Cardiac atrium fibroblast (primary cell): ENCODE data around the gene SIGLEC12. TPM values are rescaled to one million over a fixed set of nuclear protein-coding genes. Genes with fewer than 3 reads are reported as not detected.

ENCODE experiments used
- total RNA-seq: library from RNA; depleted of rRNA; stranded (reverse); fragments of >200 nt; gene quantifications from 2 replicates; pipeline ENCODE4 v1.2.3, GENCODE V29; 2015

SIGLEC12 gene
- total RNA-seq, result not detected in 2 replicates

GRCh38 chr19:51501594-51502263, at the start of gene SIGLEC12:
TSS of gene SIGLEC12 (minus strand) at chr19:51501800. CDS start at chr19:51501733, 67 bp downstream.

DNA sequence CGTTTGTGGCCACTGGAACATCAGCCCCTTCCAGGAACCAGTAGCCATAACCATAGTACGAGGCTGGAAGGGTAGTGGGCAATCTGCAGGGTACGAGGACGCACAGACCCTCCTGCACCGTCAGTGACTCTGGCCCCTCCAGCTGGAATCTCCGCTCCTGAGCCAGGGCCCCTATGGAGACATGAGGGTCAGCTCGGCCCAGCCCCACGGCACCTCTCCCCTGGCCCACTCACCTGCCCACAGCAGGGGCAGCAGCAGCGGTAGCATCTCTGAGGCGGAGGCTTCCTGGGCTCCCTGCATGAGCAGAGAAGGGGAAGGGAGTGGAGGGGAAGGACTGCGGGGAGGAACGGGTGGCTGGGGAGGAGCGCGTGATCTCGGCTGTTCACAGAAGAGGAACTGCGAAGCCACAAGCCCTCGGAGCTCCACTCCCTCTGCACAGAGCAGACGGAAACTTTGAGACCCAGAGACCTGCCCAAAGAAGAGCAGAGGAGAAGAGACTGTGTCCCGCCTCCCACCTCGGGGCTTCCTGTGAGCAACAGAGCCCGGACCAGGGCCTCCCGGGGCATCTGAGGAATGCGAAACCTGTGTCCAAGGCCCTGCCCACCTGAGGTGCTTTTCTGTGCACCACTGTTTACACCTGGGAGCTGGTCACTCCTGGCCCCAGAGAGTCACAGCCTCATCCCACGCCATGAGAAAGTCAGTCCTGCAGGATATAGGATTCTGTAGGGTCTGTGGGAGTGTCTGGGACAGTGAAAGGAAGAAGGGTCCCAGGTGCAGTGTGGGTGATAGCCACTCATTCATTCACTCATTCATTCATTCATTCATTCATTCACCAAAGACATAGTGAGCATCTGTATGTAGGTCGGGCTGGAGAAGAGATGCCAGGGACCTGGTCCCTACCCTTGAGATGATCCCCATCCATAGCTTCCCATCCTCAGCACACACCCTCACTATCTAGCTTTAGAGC, 30.0 kb upstream of the SIGLEC12 start, which contains the start of gene SIGLEC6:
Gene SIGLEC6, minus strand, starts transcription at position 322 of the 967 bp plus-strand sequence. Its CDS starts 22 bp downstream, at position 300.

DNA sequence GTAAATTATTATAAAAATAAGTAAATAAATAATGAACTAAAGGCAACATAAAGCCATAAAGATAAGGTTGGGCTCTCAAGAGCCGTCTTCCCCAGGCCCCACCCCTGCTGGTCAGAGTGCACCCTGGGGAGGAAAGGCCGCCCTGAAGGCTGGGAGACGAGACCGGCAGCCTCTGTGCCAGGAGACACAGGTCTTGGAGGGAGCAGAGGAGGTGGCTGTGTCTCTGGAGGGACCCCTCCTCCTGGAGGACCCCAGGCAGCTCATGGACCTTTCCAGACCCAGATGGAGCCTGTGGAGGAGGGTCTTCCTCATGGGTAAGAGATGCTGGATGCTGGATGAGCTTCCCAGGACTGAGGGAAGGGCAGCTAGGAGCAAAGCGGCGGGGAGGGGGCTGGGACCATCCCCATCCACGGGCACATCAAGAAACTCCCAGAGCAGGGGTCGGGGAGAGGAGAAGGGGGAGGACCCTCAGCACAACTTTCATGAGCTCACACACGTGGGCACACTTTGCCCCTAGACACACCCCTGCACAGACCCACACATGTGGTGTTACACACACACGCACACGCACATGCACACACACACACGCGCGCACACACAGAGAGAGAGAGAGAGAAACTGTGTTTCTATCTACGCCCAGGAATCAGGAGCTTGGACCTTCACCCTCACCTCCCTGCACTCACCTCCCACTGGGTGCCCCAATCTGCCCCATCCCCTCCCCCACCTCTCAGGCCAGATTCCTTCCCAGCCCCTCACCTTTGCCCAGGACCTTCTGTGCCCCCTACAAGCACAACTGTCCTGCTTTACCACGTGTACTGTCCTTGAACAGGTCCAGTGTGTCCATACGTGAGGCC, 23.0 kb downstream of the SIGLEC12 start, which contains the start of gene CEACAM18:
Gene CEACAM18, plus strand, starts transcription at position 159 of the 854 bp plus-strand sequence.

GRCh38 chr19:51458051-51458645, 43.5 kb downstream of the SIGLEC12 start, which contains the start of gene SIGLEC8:
TSS of gene SIGLEC8 (minus strand) at chr19:51458454. CDS start at chr19:51458387, 67 bp downstream.

Other genes starting within 250 kb of the SIGLEC12 start
- gene IGLON5, start 190.2 kb downstream of the SIGLEC12 start, total RNA-seq, result 0.32 and 0.90 TPM in 2 replicates
- gene VSIG10L, start 159.7 kb downstream of the SIGLEC12 start, total RNA-seq, result 0.18 and 0.49 TPM in 2 replicates
- gene ETFB, start 135.4 kb downstream of the SIGLEC12 start, total RNA-seq, result 153 and 165 TPM in 2 replicates
- not detected in 2 replicates for gene CLDND2, start 132.8 kb downstream of the SIGLEC12 start, total RNA-seq
- gene NKG7, start 129.1 kb downstream of the SIGLEC12 start, total RNA-seq, result not detected in 2 replicates
- not detected in 2 replicates for gene LIM2, start 113.8 kb downstream of the SIGLEC12 start, total RNA-seq
- gene C19orf84, start 111.2 kb downstream of the SIGLEC12 start, total RNA-seq, result not detected in 2 replicates
- gene SIGLEC10, start 84.2 kb downstream of the SIGLEC12 start, total RNA-seq, result not detected in 2 replicates
- gene SIGLEC8, start 43.3 kb downstream of the SIGLEC12 start, total RNA-seq, result not detected in 2 replicates
- gene CEACAM18, start 23.3 kb downstream of the SIGLEC12 start, total RNA-seq, result not detected in 2 replicates
- gene SIGLEC6, start 29.9 kb upstream of the SIGLEC12 start, total RNA-seq, result 0.36 TPM in 1 of 2 replicates, not detected in the other
- 3.6 and 10.7 TPM in 2 replicates for gene ZNF175, start 69.5 kb upstream of the SIGLEC12 start, total RNA-seq
- gene SIGLEC5, start 128.6 kb upstream of the SIGLEC12 start, total RNA-seq, result not detected in 2 replicates
- not detected in 2 replicates for gene SIGLEC14, start 145.0 kb upstream of the SIGLEC12 start, total RNA-seq
- gene SPACA6, start 191.5 kb upstream of the SIGLEC12 start, total RNA-seq, result 9.7 and 12.3 TPM in 2 replicates
- not detected in 2 replicates for gene HAS1, start 222.2 kb upstream of the SIGLEC12 start, total RNA-seq